CD4-positive, alpha-beta T cell treated with Interleukin-1 beta for 1 hour (primary cell): Measurements from ENCODE around the gene GLYAT.

Source experiments
- DNase-seq, 2 donors: peaks; one replicate each; pipeline ENCODE4 v3.0.0-alpha.2; 2020 to 2022

Gene GLYAT

DNA sequence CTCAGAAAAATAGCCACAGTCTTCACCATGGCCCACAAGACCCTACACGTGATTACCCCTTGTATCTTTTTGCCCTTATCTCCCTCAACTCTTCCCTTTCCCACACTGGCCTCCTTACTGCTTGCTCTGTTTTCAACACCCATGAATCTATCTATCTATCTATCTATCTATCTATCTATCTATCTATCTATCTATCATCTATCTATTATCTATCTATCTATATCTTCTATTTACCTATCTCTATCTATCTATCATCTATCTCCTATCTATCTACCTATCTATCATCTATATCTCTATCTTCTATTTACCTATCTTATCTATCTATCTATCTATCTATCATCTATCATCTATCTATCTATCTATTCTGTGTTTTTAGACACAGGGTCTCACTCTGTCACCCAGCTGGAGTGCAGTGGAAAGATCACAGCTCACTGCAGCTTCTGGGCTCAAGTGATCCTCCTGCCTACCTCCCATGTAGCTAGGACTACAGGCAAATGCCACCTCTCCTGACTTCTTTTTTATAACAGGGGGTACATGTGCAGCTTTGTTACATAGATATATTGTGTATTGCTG, 55.1 kb downstream of the GLYAT start:
- DNase-seq: no peak

DNA sequence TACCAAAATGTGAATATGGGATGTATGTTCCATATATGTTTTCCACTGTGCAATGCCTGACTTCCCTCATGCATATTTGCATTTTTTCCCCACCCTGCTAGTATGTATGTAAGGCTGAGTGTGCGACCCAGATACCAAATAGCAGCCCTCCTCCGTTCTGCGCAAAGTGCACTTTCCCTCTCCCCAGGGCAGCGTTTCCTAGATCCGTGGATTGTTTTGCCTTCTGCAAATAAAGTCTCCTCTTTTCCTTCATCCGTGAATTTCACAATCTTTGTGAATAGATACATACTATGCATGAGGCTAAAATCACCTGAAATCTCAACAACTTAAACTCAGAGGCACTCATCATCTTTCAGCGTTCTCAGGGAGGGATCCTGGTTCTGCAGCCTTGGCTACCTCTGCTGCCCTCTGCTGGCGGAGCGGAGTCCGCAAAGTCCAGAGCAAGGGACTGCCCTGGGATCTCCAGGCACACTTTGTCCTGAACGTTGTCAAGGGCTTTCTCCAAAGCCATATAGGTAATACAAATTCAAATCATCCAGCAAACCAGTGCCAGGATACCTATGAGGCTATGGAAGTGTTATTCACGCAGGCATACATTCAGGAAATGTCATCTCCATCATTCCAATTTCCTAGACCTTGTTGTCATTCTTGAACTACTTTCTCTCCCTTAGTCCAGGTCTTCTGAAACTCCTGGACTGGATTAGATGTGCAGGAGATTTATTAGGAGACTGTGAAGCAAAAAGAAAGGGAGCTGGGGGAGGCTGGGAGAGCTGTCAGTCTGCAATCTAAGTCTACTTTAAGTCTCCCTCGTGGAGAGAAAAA, 56.2 kb downstream of the GLYAT start:
- peak; percentile 64 to 66 for DNase-seq

DNA sequence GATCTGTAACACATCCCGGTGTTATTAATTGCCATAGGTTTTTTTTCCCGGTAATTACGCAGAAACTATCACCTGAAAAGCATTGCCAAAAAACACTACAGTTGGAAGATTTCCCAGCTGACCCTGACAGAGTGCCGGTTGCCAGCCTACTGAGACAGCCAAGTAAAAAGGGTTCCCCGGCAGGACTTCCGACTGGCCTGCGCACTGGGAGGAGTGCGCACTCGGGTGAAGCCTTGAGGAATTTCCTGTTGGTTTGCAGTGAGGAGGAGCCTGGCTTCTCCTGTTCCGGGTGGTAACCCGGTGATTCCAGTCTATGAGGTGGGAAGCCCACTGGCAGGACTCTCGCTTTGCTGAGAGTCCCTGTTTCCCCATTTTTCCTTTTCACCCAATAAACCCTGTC, 57.1 kb downstream of the GLYAT start:
- DNase-seq: no peak

DNA sequence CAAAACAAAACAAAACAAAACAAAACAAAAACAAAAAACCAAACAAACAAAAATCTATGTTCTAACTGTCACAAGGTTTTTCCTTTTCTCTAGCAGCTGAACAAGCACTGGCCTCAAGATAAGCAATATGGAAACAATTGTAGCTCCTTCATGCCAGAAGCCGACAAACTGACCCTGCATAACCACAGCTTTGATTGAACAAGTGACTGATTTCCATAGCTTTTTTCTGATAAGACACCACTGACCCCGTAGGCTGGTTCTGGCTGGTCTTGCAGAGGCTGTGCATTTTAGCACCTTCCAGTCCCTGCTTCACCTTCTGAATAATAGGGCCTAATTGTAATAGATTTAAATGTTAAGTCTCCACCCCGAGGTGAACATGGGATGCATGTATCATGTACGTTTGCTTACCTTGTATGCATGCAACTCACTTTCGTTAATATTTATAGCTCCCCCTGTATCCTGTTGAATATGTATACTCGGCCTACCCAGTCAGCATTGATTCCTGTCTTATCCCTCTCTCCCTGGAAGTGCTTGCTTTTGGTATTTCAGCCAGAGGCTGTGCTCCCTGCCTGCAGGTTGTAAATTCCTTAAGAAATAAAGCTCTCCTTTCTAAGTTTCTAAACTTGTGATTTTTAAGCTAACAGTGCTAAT, 59.6 kb downstream of the GLYAT start:
- no peak for DNase-seq

DNA sequence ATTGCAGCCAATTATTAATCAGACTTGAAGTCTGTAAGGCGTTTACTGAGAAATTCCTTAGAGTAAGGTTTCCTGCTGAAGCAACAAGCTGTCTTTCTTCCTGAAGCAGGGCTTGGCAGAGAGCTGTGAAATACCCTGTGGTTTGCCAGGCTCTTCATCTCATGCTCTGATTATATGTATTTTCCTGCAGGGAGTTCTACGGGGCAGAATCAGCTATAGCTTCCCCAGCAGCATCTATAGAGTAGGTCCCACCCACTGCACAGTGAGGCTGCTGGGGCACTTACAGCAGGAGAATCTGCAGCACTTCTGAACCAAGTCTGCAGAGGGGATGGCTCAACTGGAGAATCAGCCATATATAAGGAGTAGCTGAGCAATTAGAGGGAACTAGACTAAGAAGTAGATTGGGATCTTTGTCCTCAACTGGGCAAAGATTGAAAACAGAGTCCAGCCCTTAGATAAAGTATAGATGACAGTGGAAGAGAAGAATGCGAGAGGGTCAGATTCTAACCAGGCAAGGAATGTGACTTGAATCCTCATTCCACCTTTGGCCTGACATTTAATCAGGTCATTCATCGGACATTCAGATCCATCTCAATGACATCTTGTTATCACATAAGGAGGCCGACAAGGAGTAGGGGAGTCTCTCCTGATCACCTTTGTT, 71.7 kb downstream of the GLYAT start:
- DNase-seq: no peak

DNA sequence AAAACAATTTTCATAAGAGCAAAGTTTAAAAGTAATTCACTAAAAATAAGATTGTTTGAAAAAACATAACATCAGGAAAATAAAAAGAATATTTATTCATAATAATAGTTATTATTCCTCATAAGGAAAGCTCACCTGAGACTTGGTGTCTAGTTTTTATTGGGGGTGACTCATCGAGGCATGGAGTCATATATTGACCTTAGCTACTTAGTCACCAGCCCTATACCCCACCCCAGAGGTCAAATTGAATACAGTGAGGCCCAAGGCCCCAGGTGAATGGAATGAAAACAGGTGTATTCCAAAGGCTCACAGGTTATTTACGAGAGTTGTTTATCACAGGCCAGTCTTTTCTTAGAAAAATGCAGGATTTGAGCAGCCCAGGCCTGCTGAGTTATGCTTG, 72.3 kb downstream of the GLYAT start:
- no peak for DNase-seq
